KOPT-K1 (cell line): ENCODE measurements around the gene KNDC1.
"Not testable (repeated sequence)": the region's sequence is repeated elsewhere in the genome, so short reads cannot be mapped to it uniquely, and the experiment has no call there.

Experiments used
- H3K27ac ChIP-seq: fragments of 200-600 bp; sonication (generic); 2 replicates; pipeline ENCODE4 v1.5.1; 2016; ENCODE audit warnings: antibody characterized with exemption, mild to moderate bottlenecking, low read depth, low read length; ENCODE audit not compliant: poor library complexity, severe bottlenecking
- H3K36me3 ChIP-seq: fragments of 200-600 bp; sonication (generic); 2 replicates; pipeline ENCODE4 v1.5.1; 2017; ENCODE audit warnings: antibody characterized with exemption, mild to moderate bottlenecking, low read length, moderate library complexity; ENCODE audit not compliant: insufficient read depth
- H3K9me3 ChIP-seq: fragments of 200-600 bp; sonication (generic); 2 replicates; pipeline ENCODE4 v1.5.1; 2017; ENCODE audit warnings: antibody characterized with exemption, low read length, mild to moderate bottlenecking; ENCODE audit not compliant: insufficient read depth, poor library complexity, severe bottlenecking

The KNDC1 gene

DNA sequence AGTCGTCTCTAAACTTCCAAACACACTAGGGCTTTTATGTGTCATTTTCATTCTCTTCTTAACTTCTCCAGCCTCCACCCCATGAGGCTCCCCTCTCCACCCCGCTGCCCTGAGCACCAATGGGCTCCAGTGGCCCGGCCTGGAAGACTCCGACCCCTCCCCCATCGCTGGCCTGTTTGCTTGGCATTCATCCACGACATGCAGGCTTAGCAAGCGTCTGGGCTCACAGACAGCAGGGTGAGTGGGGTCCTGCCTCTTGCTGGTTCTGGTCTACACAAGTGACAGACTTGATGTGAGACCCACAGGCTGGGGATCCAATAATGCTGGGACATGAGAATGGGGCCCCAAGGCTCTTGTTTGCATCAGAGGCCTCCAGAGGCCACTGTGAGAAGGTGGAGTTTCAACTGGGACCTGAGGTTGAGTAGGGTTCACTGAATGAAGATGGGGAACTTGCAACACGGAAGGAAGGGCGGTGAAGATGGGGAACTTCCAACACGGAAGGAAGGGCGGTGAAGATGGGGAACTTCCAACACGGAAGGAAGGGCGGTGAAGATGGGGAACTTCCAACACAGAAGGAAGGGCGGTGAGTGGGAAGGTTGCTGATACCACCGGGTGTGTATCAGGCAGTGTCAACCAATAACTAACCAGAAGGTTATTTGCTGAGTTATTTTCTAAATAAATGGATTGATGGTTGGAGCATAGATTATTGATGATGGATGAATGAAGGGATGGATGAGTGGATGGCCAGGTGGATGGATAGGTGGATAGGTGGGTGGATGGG is 14.0 kb downstream of the KNDC1 start:
- Histone ChIP-seq H3K9me3 (peaks cover 15% of the 10 kb centered on the region), H3K27ac (no peak overlapping the region), H3K36me3 (no peaks in the 10 kb centered on the region)

DNA sequence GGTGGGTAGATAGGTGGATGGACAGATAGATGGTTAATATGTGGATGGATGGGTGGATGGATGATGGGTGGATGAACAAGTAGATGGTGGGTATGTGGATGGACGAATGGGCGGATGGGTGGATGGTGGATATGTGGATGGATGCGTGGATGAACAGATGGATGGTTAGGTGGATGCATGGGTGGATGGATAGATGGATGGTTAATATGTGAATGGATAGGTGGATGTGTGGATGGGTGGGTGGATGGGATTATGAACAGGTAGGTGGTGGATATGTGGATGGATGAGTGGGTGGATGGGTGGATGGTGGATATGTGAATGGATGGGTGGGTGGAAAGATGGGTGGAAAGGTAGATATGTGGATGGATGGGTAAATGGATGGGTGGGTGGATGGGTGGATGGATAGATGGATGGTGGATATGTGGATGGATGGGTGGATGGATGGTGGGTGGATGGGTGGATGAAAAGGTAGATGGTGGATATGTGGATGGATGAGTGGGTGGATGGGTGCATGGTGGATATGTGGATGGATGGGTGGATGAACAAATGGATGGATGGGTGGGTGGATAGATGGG is 14.8 kb downstream of the KNDC1 start:
- peaks cover 15% of the 10 kb centered on the region for H3K9me3 ChIP-seq
- H3K27ac ChIP-seq: no peak overlapping the region
- no peaks in the 10 kb centered on the region for H3K36me3 ChIP-seq

DNA sequence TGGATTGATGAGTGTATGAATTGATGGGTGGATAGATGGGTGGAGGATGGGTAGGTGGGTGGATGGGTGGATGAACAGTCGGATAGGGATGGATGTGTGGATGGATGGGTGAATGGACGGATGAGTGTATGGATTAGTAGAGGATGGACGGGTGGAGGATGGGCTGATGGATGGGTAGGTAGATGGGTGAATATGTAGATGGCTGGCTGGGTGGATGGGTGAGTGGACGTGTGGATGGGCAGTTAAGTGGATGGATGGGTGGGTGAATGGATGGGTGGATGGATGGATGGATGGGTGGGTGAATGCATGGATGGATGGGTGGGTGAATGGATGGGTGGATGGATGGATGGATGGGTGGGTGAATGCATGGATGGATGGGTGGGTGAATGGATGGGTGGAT is 15.6 kb downstream of the KNDC1 start:
- peaks cover 15% of the 10 kb centered on the region for H3K9me3 ChIP-seq
- H3K27ac ChIP-seq, H3K36me3 ChIP-seq: not testable (repeated sequence)

DNA sequence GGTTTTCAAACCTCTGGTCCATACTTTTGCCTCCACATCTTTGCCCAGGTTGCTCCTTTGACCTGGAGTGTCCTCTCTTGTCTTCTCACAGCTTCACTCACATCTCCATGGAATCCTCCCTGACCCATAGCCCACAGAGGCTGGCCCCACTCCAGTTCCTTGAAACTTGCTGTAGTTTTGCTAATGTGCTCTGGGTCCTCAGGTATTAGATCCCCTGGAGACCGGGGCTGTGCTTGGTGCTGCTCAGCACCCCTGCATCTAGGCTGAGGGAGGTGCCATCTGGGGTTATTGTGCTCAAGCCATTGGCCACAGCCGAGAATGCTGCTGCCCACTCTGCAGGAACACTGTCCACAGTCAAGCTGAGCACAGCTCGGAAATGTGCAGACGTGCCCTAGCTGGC is 16.5 kb downstream of the KNDC1 start:
- H3K27ac ChIP-seq: no peak overlapping the region
- H3K9me3 ChIP-seq: peaks cover 15% of the 10 kb centered on the region

DNA sequence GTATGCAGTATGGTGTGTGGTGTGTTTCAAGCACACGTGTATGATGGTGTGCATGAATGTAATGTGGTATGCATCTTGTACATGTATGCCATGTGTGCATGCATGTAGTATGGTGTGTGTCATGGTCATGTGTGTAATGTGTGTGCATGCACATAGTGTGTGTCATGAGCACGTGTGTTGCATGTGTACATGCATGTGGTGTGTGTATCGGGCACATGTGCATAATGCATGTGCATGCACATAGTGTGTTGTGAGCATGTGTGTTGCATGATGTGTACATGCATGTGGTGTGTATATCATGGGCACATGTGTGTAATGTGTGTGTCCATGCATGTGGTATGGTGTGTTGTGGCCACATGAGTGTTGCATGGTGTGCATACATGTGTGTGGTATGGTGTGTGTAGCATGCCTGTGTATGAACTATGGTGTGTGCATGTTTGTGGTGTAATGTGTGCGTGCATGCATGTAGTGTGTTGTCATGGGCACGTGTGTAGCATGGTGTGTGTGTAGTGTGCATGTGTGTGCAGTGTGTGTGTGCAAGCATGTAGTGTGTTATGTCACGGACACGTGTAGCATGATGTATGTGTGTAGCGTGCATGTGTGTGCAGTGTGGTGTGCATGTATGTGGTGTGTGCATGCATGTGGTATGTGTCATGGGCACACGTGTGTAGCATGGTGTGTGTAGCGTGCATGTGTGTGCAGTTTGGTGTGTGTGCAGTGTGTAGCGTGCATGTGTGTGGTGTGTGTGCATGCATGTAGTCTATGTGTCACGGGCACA is 17.6 kb downstream of the KNDC1 start:
- no peak overlapping the region for H3K27ac ChIP-seq
- H3K36me3 ChIP-seq: no peaks in the 10 kb centered on the region
- peaks cover 15% of the 10 kb centered on the region for H3K9me3 ChIP-seq

More for the DNA sequence above, 16.5 kb downstream of the KNDC1 start:
- H3K36me3 ChIP-seq: no peaks in the 10 kb centered on the region

DNA sequence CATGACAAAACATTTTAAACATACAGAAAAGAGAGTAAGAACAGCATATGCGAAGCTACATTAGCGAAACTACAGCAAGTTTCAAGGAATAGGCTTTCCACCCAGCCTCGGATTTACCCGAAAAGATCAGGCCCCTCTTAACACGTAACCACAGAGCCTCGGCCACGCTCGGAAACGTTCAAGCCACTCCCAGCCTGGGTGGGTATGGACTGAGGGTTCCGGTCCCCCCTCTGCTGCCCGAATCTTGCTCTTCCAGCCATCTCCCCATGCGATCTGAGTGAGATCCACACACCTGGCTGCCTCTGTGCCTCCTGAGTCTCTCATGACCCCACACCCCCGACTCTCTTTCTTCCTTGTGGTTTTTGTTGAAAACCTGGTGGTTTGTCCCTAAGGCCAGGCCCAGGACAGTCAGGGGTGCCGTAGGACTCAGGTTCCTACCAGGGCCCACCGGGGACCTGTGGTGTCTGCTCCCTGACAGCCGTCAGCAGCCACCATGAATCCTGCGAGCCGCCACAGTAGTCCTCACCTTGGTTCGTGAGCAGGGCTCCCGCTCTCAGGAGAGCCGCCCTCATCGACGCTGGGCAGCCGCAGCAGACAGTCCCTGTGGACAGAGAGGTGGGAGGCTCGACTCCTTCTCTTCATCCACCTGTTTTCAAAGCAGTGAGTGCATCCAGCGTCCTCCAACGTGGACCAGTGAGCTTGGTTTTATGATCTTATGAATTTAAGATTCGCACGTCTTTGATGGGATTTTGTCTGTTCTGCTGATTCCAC is 18.5 kb downstream of the KNDC1 start:
- no peak overlapping the region for H3K27ac ChIP-seq
- no peaks in the 10 kb centered on the region for H3K36me3 ChIP-seq
- peaks cover 15% of the 10 kb centered on the region for H3K9me3 ChIP-seq

DNA sequence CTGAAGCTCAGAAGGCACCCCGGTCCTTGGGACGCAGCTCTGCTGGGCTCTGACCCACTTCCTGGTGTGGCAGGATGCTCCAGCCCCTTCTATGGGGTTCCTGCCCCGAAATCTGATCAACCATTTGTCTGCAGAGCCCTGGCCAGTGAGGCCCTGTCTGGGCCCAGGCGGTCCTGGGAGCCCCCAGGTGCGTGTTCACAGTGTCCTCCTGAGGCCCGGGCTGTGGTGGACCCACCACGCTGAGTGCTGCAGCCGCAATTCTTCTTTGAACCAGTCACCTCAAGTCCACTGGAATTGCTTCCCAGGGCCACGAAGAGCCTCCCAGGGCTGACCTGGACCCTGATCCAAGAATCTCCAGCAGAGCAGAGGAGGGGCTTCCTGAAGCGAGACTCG is 19.1 kb downstream of the KNDC1 start:
- Histone ChIP-seq H3K27ac (no peak overlapping the region), H3K9me3 (peaks cover 15% of the 10 kb centered on the region), H3K36me3 (no peaks in the 10 kb centered on the region)

DNA sequence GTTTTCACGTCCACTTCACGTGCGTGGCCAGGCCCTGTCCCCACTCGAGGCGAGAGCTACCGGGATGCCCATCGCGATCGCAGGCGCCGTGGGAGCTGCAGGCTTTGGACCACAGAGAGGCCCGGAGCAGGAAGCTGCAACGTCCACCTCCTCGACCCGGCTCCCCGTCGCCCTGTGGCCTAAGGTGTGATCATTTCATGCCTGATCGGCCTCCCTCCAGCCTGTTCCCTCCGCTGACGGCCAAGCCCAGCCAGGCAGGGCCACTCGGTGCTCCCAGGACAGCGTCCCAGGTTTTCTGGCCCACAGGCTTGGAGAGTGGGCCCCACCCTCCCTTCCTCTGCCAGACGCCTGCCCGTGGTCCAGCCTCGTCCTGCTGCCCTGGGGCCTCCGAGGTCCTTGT is 19.6 kb downstream of the KNDC1 start:
- peaks cover 15% of the 10 kb centered on the region for H3K9me3 ChIP-seq
- H3K27ac ChIP-seq: no peak overlapping the region
- H3K36me3 ChIP-seq: no peaks in the 10 kb centered on the region

DNA sequence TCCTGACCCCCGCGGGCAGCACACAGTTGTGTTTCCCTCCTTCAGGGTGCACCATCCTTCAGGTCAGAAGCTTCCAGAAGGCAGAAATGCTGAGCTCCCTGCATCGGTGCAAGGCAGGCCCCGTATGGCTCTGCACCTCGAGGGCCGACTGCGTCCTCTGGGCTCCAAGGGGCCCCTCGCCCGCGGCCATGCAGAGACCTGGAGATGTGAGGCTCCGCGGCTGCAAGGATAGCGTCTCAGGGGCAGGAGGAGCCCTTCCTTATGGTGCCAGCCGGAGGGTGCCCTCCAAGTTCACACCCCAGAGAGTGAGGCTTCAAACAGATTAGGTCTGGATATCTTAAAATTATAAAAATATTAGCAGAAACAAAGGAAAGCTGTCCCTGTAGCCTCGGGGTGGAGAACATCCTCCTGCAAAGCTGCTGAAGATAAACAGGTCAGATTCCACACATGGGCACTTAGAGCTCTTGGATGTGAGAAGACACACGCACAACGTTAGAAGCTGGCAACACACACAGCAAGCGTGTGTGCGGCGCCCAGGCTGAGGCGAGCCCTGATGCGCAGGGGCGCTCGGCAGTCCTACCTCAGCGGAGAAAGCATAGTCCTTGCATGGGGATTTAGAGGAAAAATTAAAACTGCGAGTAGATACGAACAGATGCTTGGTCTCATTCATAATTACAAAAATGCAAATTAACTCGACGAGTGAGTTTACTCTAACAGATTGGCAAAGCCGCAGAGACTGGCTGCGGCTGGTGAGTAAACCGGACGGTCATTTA is 20.4 kb downstream of the KNDC1 start:
- Histone ChIP-seq H3K36me3 (no peaks in the 10 kb centered on the region), H3K9me3 (peaks cover 15% of the 10 kb centered on the region), H3K27ac (no peak overlapping the region)

DNA sequence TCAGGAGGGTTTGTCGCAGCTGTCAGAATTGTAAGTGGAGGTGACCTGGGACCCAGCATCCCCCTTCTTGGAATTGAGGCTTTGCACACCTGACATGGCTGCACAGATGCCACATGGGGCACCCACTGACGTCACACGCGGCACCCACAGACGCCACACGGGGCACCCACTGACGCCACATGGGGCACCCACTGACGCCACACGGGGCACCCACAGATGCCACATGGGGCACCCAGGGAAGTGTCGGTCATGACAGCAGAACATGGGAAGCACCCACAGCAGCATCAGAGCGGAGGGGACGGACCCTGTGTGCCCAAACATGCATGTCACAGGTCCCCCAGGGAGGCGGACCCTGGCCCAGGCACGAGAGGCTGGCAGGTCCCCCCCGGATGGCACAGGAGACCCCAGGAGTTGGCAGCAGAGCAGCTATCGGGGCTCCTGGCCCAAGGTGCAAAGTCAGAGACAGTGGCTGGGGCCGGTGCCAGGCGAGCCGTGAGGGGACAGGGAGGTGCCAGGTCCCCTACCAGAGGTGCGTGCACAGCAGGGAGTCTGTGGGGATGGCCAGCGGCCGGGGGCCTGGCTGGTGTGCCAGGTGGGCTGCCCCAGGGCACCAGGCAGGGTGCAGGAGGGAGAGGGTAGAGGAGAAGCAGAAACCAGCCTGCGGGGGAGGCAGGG is 21.1 kb downstream of the KNDC1 start:
- Histone ChIP-seq H3K36me3 (no peaks in the 10 kb centered on the region), H3K9me3 (peaks cover 15% of the 10 kb centered on the region), H3K27ac (no peak overlapping the region)

DNA sequence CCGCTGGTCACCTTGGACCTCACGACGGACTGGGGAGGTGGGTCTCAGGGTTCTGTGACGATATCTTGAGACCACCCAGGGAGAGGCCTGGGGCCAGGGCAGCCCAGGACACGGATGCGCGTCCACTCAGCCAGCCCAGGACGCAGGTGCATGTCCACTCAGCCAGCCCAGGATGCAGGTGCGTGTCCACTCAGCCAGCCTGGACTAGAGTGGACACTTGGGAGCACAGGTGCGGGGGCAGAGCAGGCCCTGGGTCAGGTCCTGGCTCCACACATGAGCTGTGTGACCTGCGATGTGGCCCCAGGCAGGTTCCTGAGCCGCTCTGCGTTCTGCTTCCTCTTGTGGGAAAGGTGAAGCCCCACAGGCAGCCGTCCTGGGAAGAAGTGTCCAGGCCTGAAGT is 22.2 kb downstream of the KNDC1 start:
- Histone ChIP-seq H3K36me3 (no peaks in the 10 kb centered on the region), H3K27ac (no peak overlapping the region), H3K9me3 (peaks cover 11% of the 10 kb centered on the region)

DNA sequence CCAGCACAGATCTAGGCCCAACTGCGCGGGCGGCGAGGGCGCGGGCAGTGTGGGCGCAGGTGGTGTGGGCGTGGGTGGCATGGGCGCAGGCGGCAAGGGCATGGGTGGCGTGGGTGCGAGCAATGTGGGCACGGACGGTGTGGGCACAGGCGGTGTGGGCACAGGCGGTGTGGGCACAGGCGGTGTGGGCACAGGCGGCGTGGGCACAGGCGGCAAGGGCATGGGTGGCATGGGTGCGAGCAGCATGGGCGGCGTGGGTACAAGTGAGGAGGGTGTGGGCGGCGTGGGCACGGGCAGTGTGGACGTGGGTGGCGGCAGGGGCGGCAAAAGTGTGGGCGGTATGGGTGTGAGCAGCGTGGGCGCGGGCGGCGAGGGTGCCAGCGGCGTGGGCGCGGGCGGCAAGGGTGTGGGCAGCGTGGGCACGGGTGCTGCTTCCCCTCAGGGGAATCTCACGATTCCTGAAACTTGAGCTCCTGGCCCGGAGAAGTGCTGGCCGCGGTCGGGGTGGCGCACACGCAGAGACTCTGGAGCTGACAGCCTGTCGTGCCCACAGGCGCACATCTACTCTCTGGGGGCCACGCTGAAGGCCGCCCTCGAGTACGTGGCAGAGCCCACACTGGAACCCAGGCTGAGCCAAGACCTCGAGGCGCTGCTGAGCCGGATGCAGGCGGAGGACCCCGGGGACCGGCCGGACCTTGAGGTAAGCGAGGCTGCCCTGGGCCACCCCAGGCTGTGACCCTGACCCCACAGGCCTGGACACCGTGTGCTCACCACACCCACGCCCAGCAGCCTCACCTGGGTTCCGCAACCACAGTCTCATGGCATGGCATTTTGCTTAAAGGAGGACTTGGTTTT is 23.0 kb downstream of the KNDC1 start:
- peaks cover 3% of the 10 kb centered on the region for H3K9me3 ChIP-seq
- H3K36me3 ChIP-seq: no peaks in the 10 kb centered on the region

DNA sequence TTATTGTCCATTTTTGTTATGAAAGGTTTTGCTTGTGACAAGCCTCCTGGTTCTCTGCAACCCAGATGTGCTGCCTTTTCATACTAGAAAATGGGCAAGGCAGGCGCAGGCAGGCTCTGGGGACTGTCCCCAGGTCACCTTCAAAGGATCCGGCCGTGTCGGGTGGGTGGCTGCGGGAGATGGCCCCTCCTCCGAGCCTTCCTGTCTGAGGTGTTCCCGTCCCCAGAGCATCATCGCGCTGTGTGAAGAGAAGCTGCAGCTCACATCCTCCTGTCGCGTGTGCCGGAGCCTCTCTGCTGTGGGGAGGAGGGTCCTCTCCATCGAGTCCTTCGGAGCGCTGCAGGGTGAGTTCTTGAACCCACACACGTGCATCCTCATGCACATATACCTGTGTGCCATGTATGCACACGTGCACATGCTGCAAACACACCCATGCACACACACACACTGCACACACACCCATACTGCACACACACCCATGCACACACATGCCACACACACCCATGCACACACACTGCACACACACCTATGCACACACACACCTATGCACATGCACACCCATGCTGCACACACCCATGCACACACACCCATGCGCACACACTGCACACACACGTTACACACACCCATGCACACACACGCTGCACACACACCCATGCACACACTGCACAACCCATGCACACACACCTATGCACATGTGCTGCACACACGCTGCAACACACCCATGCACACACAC is 23.8 kb downstream of the KNDC1 start:
- Histone ChIP-seq H3K9me3 (no peaks in the 10 kb centered on the region), H3K36me3 (no peaks in the 10 kb centered on the region), H3K27ac (no peak overlapping the region)

More for the DNA sequence above, 23.0 kb downstream of the KNDC1 start:
- no peak overlapping the region for H3K27ac ChIP-seq
